Astrocyte of the spinal cord (primary cell): ENCODE results near the gene CCDC159.

Experiments used
- DNase-seq: peaks from one replicate; pipeline ENCODE4 v3.0.0; 2011; ENCODE audit warnings: low read depth, low spot score
- H3K4me3 ChIP-seq: 2 replicates; pipeline ENCODE4 v1.5.1; 2011; ENCODE audit warnings: low read depth, mild to moderate bottlenecking, low read length, moderate library complexity
- CTCF ChIP-seq: IDR thresholded peaks from 2 replicates; pipeline ENCODE4 v1.5.1; 2012; ENCODE audit warnings: low read depth, mild to moderate bottlenecking, low read length, inconsistent platforms
- in situ Hi-C: cut with HindIII; loops from 2 replicates; pipeline ENCODE4 v1.10.0; 2017; ENCODE audit warnings: low sequenced_read_pairs

CCDC159 gene

GRCh38 chr19:11367528-11367927, 21.2 kb downstream of the CCDC159 start:
- in situ Hi-C loops = no loop called here
- TF ChIP-seq CTCF = no peak
- no peak overlapping the region for H3K4me3 ChIP-seq
- DNase-seq = no peak

- no peak overlapping the region for H3K4me3 ChIP-seq
- in situ Hi-C loops = no loop called here
- DNase-seq = no peak
- TF ChIP-seq CTCF = no peak
Observed at GRCh38 chr19:11370744-11371143, 24.4 kb downstream of the CCDC159 start.

GRCh38 chr19:11373166-11373884, 27.0 kb downstream of the CCDC159 start:
- no peak for DNase-seq
- H3K4me3 ChIP-seq = no peak overlapping the region
- in situ Hi-C loops = no loop called here
- no peak for TF ChIP-seq CTCF

- DNase-seq = no peak
- TF ChIP-seq CTCF = no peak
- peak overlapping the region; percentile 74 for H3K4me3 ChIP-seq
- in situ Hi-C loops = no loop called here
Observed at GRCh38 chr19:11373885-11374432, 27.6 kb downstream of the CCDC159 start.

GRCh38 chr19:11374433-11375142, 28.3 kb downstream of the CCDC159 start, which contains the start of gene SWSAP1:
TSS of gene SWSAP1 (plus strand) at chr19:11374666. CDS start at chr19:11374681, 15 bp downstream.
- in situ Hi-C loops = no loop called here
- H3K4me3 ChIP-seq = peak within 1 kb of the TSS; percentile 74
- no peak for TF ChIP-seq CTCF
- DNase-seq = peak; percentile 100

GRCh38 chr19:11375143-11375948, 29.0 kb downstream of the CCDC159 start:
- no peak for TF ChIP-seq CTCF
- DNase-seq = no peak
- peak overlapping the region; percentile 74 for H3K4me3 ChIP-seq
- in situ Hi-C loops = no loop called here
